Adrenal gland (tissue), 12 donors: ENCODE data around the gene RYR1. TPM values are rescaled to one million over a fixed set of nuclear protein-coding genes. Genes with fewer than 3 reads are reported as not detected.
"Not testable (repeated sequence)": the region's sequence is repeated elsewhere in the genome, so short reads cannot be mapped to it uniquely, and the experiment has no call there.

Experiments used
- DNase-seq, 7 donors: peaks; one replicate each; pipeline ENCODE4 v3.0.0-alpha.2; 2019 to 2020
- H3K27ac ChIP-seq, 5 donors: fragments of 200-600 bp; sonication (generic) in 4 of 5; 1 replicate in 3 of 5; 2 replicates in 2 of 5; pipeline versions ENCODE4 v1.5.1 to v1.8.0; 2016 to 2020; ENCODE audit warnings: mild to moderate bottlenecking in 1 of 5
- H3K27me3 ChIP-seq: fragments of 200-600 bp; 2 replicates; pipeline ENCODE4 v1.8.0; 2021
- H3K36me3 ChIP-seq, 2 donors: fragments of 200-600 bp; replicated peaks in 1 of 2; 1 replicate in 1 of 2; 2 replicates in 1 of 2; pipeline versions ENCODE4 v1.5.1 to v1.8.0; 2018 to 2022
- H3K4me1 ChIP-seq, 2 donors: fragments of 200-600 bp; replicated peaks in 1 of 2; 1 replicate in 1 of 2; 2 replicates in 1 of 2; pipeline versions ENCODE4 v1.5.1 to v1.8.0; 2018 to 2021
- H3K4me3 ChIP-seq, 4 donors: fragments of 200-600 bp; sonication (generic) in 3 of 4; one replicate each; pipeline ENCODE4 v1.5.1; 2016 to 2018
- H3K9me3 ChIP-seq, 3 donors: fragments of 200-600 bp; sonication (generic) in 1 of 3; replicated peaks in 1 of 3; 1 replicate in 2 of 3; 2 replicates in 1 of 3; pipeline versions ENCODE4 v1.5.1 to v1.8.0; 2016 to 2021
- POLR2A ChIP-seq, 2 donors: fragments of 450-650 bp; IDR thresholded peaks; one replicate each; pipeline ENCODE4 v1.6.1; 2017; ENCODE audit warnings: antibody characterized with exemption in 2 of 2, mild to moderate bottlenecking in 2 of 2, moderate library complexity in 1 of 2
- WGBS, 4 donors: extraction: QIAGEN DNeasy Blood & Tissue Kit in 2 of 4; methylation state at CpG; one replicate each; pipeline versions ENCODE4 v1.1.5 to v1.1.7; 2013 to 2017; 5-methylcytosine and 5-hydroxymethylcytosine counted together
- intact Hi-C, 2 donors: fragments of 100-400 bp; cut with DNase I; formaldehyde crosslinking; loops; one replicate each; pipeline versions ENCODE4 v1.14.1 to v1.15.0; 2022 to 2023
- polyA plus RNA-seq, 3 donors: library from polyadenylated mRNA; stranded (reverse); fragments of 200-250 nt in 2 of 3; fragments of 350-450 nt in 1 of 3; fragmentation: Illumina TruSeq in 1 of 3; extraction: RNeasy Lipid Tissue Mini Kit (QIAGEN cat#74804) in 1 of 3; gene quantifications; one replicate each; pipeline ENCODE4 v1.2.3, GENCODE V29; 2013 to 2014
- total RNA-seq, 9 donors: library from RNA; depleted of rRNA in 4 of 9; stranded (reverse); fragments of >200 nt in 4 of 9; fragments of 120-200 nt in 1 of 9; fragmentation: NEBNext Ultra II Directional in 1 of 9; extraction: Animal tissue kit (Norgen Biotek cat#: 25700) in 1 of 9; gene quantifications; one replicate each; pipeline versions ENCODE4 v1.1.0 to v1.2.4, GENCODE V29; 2013 to 2023
- TF ChIP-seq, protein P1 (sequence below), 6 experiments: fragments of 450-650 bp in 4 of 6; fragments of 200-600 bp in 2 of 6; sonication (generic) in 1 of 6; IDR thresholded peaks; 1 replicate in 5 of 6; 2 replicates in 1 of 6; pipeline versions ENCODE4 v1.5.1 to v1.8.0; 2016 to 2021; ENCODE audit warnings: antibody characterized with exemption in 6 of 6, mild to moderate bottlenecking in 2 of 6, moderate library complexity in 1 of 6
- donor health status: healthy with polysubstance abuse.
- donor health status: Bipolar disorder and iron deficiency.
- donor health status: DM: yes; HTN: yes; CAD: no.
- donor health status: DM: no; HTN: no; CAD: no.
- donor health status: DM: no; HTN: no; CAD: no.
- donor health status: DM: yes; HTN: yes; CAD: no.

RYR1 gene
- total and polyA plus RNA-seq, 12 donors = 0.90 to 10.0 (median 3.2) TPM

DNA sequence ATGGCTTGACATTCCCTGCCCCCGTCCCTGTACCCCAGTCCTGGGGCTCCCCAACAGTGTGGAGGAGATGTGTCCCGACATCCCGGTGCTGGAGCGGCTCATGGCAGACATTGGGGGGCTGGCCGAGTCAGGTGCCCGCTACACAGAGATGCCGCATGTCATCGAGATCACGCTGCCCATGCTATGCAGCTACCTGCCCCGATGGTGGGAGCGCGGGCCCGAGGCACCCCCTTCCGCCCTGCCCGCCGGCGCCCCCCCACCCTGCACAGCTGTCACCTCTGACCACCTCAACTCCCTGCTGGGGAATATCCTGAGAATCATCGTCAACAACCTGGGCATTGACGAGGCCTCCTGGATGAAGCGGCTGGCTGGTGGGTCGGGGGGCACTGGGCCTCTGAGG is 83.8 kb downstream of the RYR1 start:
- Histone ChIP-seq H3K4me3 (no peak overlapping the region), H3K27ac (no peak overlapping the region), H3K9me3 (no peaks in the 10 kb centered on the region), H3K36me3 (no peaks in the 10 kb centered on the region), H3K4me1 (no peaks in the 10 kb centered on the region), H3K27me3 (no peaks in the 10 kb centered on the region)
- 67 to 87% (median 85%) methylated on average over 2 to 21 of the region's 21 CpGs for WGBS, 4 donors
- no peak for TF ChIP-seq POLR2A (IDR thresholded peaks at IDR 0.05)
- TF ChIP-seq, protein P1, sequence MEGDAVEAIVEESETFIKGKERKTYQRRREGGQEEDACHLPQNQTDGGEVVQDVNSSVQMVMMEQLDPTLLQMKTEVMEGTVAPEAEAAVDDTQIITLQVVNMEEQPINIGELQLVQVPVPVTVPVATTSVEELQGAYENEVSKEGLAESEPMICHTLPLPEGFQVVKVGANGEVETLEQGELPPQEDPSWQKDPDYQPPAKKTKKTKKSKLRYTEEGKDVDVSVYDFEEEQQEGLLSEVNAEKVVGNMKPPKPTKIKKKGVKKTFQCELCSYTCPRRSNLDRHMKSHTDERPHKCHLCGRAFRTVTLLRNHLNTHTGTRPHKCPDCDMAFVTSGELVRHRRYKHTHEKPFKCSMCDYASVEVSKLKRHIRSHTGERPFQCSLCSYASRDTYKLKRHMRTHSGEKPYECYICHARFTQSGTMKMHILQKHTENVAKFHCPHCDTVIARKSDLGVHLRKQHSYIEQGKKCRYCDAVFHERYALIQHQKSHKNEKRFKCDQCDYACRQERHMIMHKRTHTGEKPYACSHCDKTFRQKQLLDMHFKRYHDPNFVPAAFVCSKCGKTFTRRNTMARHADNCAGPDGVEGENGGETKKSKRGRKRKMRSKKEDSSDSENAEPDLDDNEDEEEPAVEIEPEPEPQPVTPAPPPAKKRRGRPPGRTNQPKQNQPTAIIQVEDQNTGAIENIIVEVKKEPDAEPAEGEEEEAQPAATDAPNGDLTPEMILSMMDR (IDR thresholded peaks at IDR 0.05) = no peak
- no peak for DNase-seq
- intact Hi-C loops = loop anchor here in 1 of 2 donors (5.0 to 10.0 kb wide), 2 partner anchors 115 to 437 kb away; no protein-coding TSS in a partner anchor

DNA sequence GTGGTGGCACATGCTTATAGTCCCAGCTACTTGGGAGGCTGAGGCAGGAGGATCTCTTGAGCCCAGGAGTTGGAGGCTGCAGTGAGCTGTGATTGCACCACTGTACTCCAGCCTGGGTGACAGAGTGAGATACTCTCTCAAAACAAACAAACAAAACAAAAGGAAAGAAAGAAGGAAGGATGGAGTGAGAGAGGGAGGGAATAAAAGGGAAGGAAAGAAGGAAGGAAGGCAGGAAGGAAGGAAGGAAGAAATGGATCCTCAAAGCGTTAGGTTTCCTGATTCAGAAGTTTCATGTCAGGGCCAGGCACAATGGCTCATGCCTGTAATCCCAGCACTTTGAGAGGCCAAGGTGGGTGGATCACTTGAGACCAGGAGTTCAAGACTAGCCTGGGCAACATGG is 84.5 kb downstream of the RYR1 start:
- WGBS, 4 donors = 63 to 72% (median 66%) methylated on average over 1 of the region's 1 CpG
- H3K36me3 ChIP-seq, H3K27me3 ChIP-seq, DNase-seq, H3K4me1 ChIP-seq, H3K27ac ChIP-seq, H3K4me3 ChIP-seq, H3K9me3 ChIP-seq: not testable (repeated sequence)
- intact Hi-C loops = loop anchor here in 1 of 2 donors (5.0 to 10.0 kb wide), 2 partner anchors 114 to 437 kb away; no protein-coding TSS in a partner anchor

DNA sequence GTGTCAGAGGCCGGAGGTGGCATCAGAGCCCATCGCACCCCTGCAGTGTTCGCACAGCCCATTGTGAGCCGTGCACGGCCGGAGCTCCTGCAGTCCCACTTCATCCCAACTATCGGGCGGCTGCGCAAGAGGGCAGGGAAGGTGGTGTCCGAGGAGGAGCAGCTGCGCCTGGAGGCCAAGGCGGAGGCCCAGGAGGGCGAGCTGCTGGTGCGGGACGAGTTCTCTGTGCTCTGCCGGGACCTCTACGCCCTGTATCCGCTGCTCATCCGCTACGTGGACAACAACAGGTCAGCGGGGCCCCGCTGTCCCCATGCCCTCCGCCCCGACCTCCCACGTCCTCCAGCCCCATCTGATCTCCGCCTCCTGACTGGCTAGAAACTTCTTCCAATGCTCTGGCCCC is 85.7 kb downstream of the RYR1 start:
- no peak for DNase-seq
- TF ChIP-seq, protein P1 (IDR thresholded peaks at IDR 0.05) = no peak
- TF ChIP-seq POLR2A (IDR thresholded peaks at IDR 0.05) = no peak
- H3K4me3 ChIP-seq = no peak overlapping the region
- H3K9me3 ChIP-seq = no peaks in the 10 kb centered on the region
- no peaks in the 10 kb centered on the region for H3K36me3 ChIP-seq
- WGBS, 4 donors = 71 to 95% (median 92%) methylated on average over 11 to 26 of the region's 26 CpGs
- no peaks in the 10 kb centered on the region for H3K27me3 ChIP-seq
- intact Hi-C loops = loop anchor here in 1 of 2 donors (5.0 to 10.0 kb wide), 2 partner anchors 113 to 436 kb away; no protein-coding TSS in a partner anchor
- no peaks in the 10 kb centered on the region for H3K4me1 ChIP-seq
- no peak overlapping the region for H3K27ac ChIP-seq

DNA sequence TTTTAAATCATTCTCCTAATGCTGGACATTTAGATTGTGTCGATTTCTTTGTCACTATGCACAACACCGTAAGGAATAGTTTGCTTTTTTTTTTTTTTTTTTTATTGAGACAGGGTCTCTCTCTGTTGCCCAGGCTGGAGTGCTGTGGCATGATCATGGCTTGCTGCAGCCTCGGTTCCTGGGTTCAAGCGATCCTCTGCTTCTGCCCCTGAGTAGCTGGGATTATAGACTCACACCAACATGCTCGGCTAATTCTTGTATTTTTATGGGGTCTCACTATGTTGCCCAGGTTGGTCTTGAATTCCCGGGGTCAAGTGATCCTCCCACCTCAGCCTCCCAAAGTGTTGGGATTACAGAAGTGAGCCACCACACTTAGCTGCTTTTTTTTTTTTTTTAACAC is 86.5 kb downstream of the RYR1 start:
- Histone ChIP-seq H3K4me3 (no peak overlapping the region), H3K27me3 (no peaks in the 10 kb centered on the region), H3K27ac (no peak overlapping the region), H3K36me3 (no peaks in the 10 kb centered on the region), H3K9me3 (no peaks in the 10 kb centered on the region), H3K4me1 (no peaks in the 10 kb centered on the region)
- TF ChIP-seq, protein P1 (IDR thresholded peaks at IDR 0.05) = no peak
- no peak for TF ChIP-seq POLR2A (IDR thresholded peaks at IDR 0.05)
- DNase-seq = no peak
- 79 to 90% (median 86%) methylated on average over 6 of the region's 6 CpGs for WGBS, 4 donors
- intact Hi-C loops = loop anchor here in 1 of 2 donors (5.0 to 10.0 kb wide), 2 partner anchors 112 to 435 kb away; no protein-coding TSS in a partner anchor

DNA sequence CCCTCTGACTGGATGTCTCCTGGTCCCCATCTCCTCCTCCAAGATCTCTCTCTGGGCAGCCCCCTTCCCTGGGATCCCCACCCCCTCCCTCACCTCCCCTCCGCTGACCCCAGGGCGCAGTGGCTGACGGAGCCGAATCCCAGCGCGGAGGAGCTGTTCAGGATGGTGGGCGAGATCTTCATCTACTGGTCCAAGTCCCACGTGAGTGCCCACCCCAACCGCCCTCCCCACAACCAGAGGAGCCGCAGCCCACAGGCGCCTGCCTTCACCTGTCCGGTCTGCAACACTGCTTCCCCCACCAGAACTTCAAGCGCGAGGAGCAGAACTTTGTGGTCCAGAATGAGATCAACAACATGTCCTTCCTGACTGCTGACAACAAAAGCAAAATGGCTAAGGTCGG is 89.4 kb downstream of the RYR1 start:
- Histone ChIP-seq H3K4me3 (no peak overlapping the region), H3K27ac (no peak overlapping the region), H3K27me3 (no peaks in the 10 kb centered on the region), H3K4me1 (no peaks in the 10 kb centered on the region), H3K9me3 (no peaks in the 10 kb centered on the region), H3K36me3 (no peaks in the 10 kb centered on the region)
- intact Hi-C loops = no loop called here
- TF ChIP-seq, protein P1 (IDR thresholded peaks at IDR 0.05) = no peak
- no peak for TF ChIP-seq POLR2A (IDR thresholded peaks at IDR 0.05)
- 88 to 91% (median 89%) methylated on average over 12 to 15 of the region's 15 CpGs for WGBS, 4 donors
- DNase-seq = no peak
